Nephron (organoid): ENCODE results near the gene FGF11.
A peak's percentile ranks its signal among the peaks of the same experiment; 100 is the strongest.

Experiments used
- H3K27ac Mint-ChIP-seq, 3 experiments: 2 replicates each; pipeline ENCODE4 v1.8.0; 2020; ENCODE audit warnings: mixed read lengths in 3 of 3, mild to moderate bottlenecking in 2 of 3, moderate library complexity in 1 of 3
- H3K27me3 Mint-ChIP-seq: 2 replicates; pipeline ENCODE4 v1.8.0; 2021; ENCODE audit warnings: low read depth, mild to moderate bottlenecking, moderate library complexity, mixed read lengths
- H3K36me3 Mint-ChIP-seq: 2 replicates; pipeline ENCODE4 v1.8.0; 2020; ENCODE audit warnings: low read depth, mixed read lengths
- H3K4me1 Mint-ChIP-seq: 2 replicates; pipeline ENCODE4 v1.8.0; 2020; ENCODE audit warnings: mixed read lengths
- H3K4me3 Mint-ChIP-seq, 3 experiments: 2 replicates each; pipeline ENCODE4 v1.8.0; 2020; ENCODE audit warnings: mild to moderate bottlenecking in 3 of 3, mixed read lengths in 3 of 3, moderate library complexity in 2 of 3
- H3K9me3 Mint-ChIP-seq: 2 replicates; pipeline ENCODE4 v1.8.0; 2020; ENCODE audit warnings: mixed read lengths
- CTCF ChIP-seq, 3 experiments: fragments of 200-600 bp; sonication (generic); IDR thresholded peaks; one replicate each; pipeline ENCODE4 v1.5.0; 2021; ENCODE audit warnings: antibody characterized with exemption in 3 of 3; ENCODE audit not compliant: unreplicated experiment in 3 of 3

The FGF11 gene

GRCh38 chr17:7407485-7408251 is 31.6 kb upstream of the FGF11 start, which contains the start of gene NLGN2:
Gene NLGN2, plus strand, starts transcription at chr17:7407845. Its CDS starts 411 bp downstream, at chr17:7408256.
- H3K27me3 Mint-ChIP-seq, result peaks cover 6% of the 10 kb centered on the region
- no peaks in the 10 kb centered on the region for H3K9me3 Mint-ChIP-seq
- peak within 1 kb of the TSS; percentile 66 to 69 (median 68) for H3K4me3 Mint-ChIP-seq
- no peak within 1 kb of the TSS for H3K27ac Mint-ChIP-seq
- H3K36me3 Mint-ChIP-seq, result peaks cover 23% of the 10 kb centered on the region
- peaks cover 19% of the 10 kb centered on the region for H3K4me1 Mint-ChIP-seq
- no peak for TF ChIP-seq CTCF (IDR thresholded peaks at IDR 0.05; ENCODE audit: unreplicated experiment in 3 of 3)

DNA sequence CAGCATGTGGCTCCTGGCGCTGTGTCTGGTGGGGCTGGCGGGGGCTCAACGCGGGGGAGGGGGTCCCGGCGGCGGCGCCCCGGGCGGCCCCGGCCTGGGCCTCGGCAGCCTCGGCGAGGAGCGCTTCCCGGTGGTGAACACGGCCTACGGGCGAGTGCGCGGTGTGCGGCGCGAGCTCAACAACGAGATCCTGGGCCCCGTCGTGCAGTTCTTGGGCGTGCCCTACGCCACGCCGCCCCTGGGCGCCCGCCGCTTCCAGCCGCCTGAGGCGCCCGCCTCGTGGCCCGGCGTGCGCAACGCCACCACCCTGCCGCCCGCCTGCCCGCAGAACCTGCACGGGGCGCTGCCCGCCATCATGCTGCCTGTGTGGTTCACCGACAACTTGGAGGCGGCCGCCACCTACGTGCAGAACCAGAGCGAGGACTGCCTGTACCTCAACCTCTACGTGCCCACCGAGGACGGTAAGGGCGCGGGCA is 31.0 kb upstream of the FGF11 start:
- H3K27me3 Mint-ChIP-seq, result peaks cover 6% of the 10 kb centered on the region
- H3K9me3 Mint-ChIP-seq, result no peaks in the 10 kb centered on the region
- H3K4me3 Mint-ChIP-seq, result no peak overlapping the region
- peaks cover 14% of the 10 kb centered on the region for H3K4me1 Mint-ChIP-seq
- no peak for TF ChIP-seq CTCF (IDR thresholded peaks at IDR 0.05; ENCODE audit: unreplicated experiment in 3 of 3)
- no peak overlapping the region for H3K27ac Mint-ChIP-seq
- H3K36me3 Mint-ChIP-seq, result peaks cover 28% of the 10 kb centered on the region

- no peak overlapping the region for H3K27ac Mint-ChIP-seq
- peaks cover 28% of the 10 kb centered on the region for H3K36me3 Mint-ChIP-seq
- H3K27me3 Mint-ChIP-seq, result peaks cover 6% of the 10 kb centered on the region
- peak overlapping the region; percentile 26 to 78 (median 52) for H3K4me3 Mint-ChIP-seq
- no peak for TF ChIP-seq CTCF (IDR thresholded peaks at IDR 0.05; ENCODE audit: unreplicated experiment in 3 of 3)
- peaks cover 14% of the 10 kb centered on the region for H3K4me1 Mint-ChIP-seq
- no peaks in the 10 kb centered on the region for H3K9me3 Mint-ChIP-seq
Measured at GRCh38 chr17:7408863-7409262, 30.4 kb upstream of the FGF11 start.

DNA sequence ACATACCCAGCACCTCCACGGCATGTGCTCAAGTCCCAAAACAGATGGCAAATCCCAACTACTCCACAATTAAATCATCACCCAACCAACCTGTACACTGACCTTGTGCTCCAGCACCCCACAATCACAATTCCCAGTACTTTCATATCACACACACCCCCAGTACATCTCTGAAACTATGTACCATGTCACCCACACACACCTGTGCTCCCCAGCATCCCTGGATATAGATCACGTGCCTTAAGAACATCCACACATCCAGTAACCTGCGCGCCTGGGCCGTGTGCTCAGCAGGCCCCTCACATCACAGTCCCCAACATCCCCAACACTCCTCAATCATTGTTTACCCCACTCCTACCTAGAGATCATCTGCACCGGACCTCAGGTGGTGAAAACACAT is 29.6 kb upstream of the FGF11 start:
- Mint-ChIP-seq H3K4me3 (peak overlapping the region; percentile 26 to 78 (median 52)), H3K4me1 (peaks cover 14% of the 10 kb centered on the region), H3K36me3 (peaks cover 28% of the 10 kb centered on the region), H3K27me3 (peaks cover 6% of the 10 kb centered on the region), H3K27ac (no peak overlapping the region), H3K9me3 (no peaks in the 10 kb centered on the region)
- no peak for TF ChIP-seq CTCF (IDR thresholded peaks at IDR 0.05; ENCODE audit: unreplicated experiment in 3 of 3)

DNA sequence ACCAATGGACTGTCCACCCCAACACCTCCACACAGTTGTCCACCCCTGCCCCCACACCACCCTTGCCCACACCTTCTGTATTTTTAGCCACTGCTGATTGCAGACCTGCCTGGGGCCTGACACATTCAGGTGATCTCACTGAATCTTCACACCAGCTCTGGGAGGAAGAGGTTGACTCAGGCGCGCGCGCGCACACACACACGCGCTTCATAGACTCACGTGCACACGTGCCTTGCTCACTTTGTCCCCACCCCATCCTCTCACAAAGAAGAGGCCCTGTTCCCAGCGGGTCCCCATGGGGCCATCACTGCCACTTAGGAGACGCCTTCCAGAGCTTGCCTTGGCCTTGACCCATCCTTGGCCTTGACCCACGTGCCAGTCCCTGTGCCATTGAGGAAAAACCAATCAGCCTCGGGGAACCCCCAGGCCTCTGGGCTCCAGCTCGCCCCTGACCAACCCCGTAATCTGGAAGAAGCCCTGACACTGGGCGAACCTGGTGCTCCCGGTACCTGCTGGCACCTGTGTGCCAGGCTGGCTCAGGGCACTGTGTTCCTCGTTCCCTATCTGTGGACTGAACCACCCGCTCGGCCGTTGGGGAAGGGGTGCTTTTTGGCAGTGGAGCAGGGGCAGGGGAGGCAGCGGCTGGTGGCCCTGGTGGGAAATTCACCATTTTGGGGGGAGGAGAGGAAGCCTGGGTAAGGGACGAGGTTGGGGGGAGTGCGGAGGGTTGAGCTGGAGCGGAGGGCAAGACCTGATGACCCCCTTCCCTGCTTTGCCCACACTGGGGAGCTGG is 28.5 kb upstream of the FGF11 start:
- peaks cover 11% of the 10 kb centered on the region for H3K4me1 Mint-ChIP-seq
- peaks cover 32% of the 10 kb centered on the region for H3K36me3 Mint-ChIP-seq
- H3K9me3 Mint-ChIP-seq, result no peaks in the 10 kb centered on the region
- TF ChIP-seq CTCF (IDR thresholded peaks at IDR 0.05; ENCODE audit: unreplicated experiment in 3 of 3), result no peak
- H3K4me3 Mint-ChIP-seq, result no peak overlapping the region
- no peak overlapping the region for H3K27ac Mint-ChIP-seq
- H3K27me3 Mint-ChIP-seq, result peaks cover 6% of the 10 kb centered on the region
